HepG2 (cell line): ENCODE results near the gene GNG3. TPM values are rescaled to one million over a fixed set of nuclear protein-coding genes. Genes with fewer than 3 reads are reported as not detected.

Source experiments
- CSRNP1 ChIP-seq: sonication (generic); formaldehyde crosslinking; IDR thresholded peaks from 2 replicates; pipeline ENCODE4 v1.8.1; 2023; ENCODE audit warnings: mild to moderate bottlenecking, missing genetic modification reagents
- MED1 ChIP-seq: sonication (generic); formaldehyde crosslinking; IDR thresholded peaks from 2 replicates; pipeline ENCODE4 v1.4.0; 2020; ENCODE audit warnings: missing genetic modification reagents
- RFXAP ChIP-seq: sonication (generic); formaldehyde crosslinking; IDR thresholded peaks from 2 replicates; pipeline ENCODE4 v1.4.0; 2020; ENCODE audit warnings: missing genetic modification reagents, borderline replicate concordance
- TARDBP ChIP-seq: sonication (generic); formaldehyde crosslinking; IDR thresholded peaks from 2 replicates; pipeline ENCODE4 v1.8.0; 2022; ENCODE audit warnings: mild to moderate bottlenecking, missing genetic modification reagents
- TEF ChIP-seq: sonication (generic); formaldehyde crosslinking; IDR thresholded peaks from 2 replicates; pipeline ENCODE4 v1.5.0; 2020; ENCODE audit warnings: missing genetic modification reagents
- TSC22D2 ChIP-seq: sonication (generic); formaldehyde crosslinking; IDR thresholded peaks from 2 replicates; pipeline ENCODE4 v1.5.1; 2020; ENCODE audit warnings: missing genetic modification reagents, mild to moderate bottlenecking, borderline replicate concordance
- ZBTB14 ChIP-seq: sonication (generic); formaldehyde crosslinking; IDR thresholded peaks from 2 replicates; pipeline ENCODE4 v1.4.0; 2020; ENCODE audit warnings: missing genetic modification reagents
- ZNF264 ChIP-seq: sonication (generic); formaldehyde crosslinking; IDR thresholded peaks from 2 replicates; pipeline ENCODE4 v1.4.0; 2020; ENCODE audit warnings: missing genetic modification reagents
- ZNF577 ChIP-seq: sonication (generic); formaldehyde crosslinking; IDR thresholded peaks from 2 replicates; pipeline ENCODE4 v1.4.0; 2020; ENCODE audit warnings: mild to moderate bottlenecking, low read depth, missing genetic modification reagents, borderline replicate concordance
- ZNF609 ChIP-seq: sonication (generic); formaldehyde crosslinking; IDR thresholded peaks from 2 replicates; pipeline ENCODE4 v1.4.0; 2020; ENCODE audit warnings: mild to moderate bottlenecking, missing genetic modification reagents, borderline replicate concordance
- ZNF614 ChIP-seq: IDR thresholded peaks from 2 replicates; pipeline ENCODE4 v1.6.1; 2018; ENCODE audit warnings: missing biosample characterization, missing genetic modification reagents, inconsistent platforms, borderline replicate concordance
- ZNF703 ChIP-seq: sonication (generic); formaldehyde crosslinking; IDR thresholded peaks from 2 replicates; pipeline ENCODE4 v1.5.1; 2020; ENCODE audit warnings: missing genetic modification reagents, mild to moderate bottlenecking, moderate library complexity, borderline replicate concordance
- polyA plus RNA-seq, 8 experiments: library from polyadenylated mRNA; depleted of rRNA in 3 of 8; stranded (reverse) in 7 of 8; unstranded in 1 of 8; fragments of >200 nt; fragmentation: Illumina TruSeq in 4 of 8; extraction: Trizol in 4 of 8; gene quantifications; 2 replicates each; pipeline versions ENCODE4 v1.2.1 to v1.2.3, GENCODE V29; 2011 to 2016; ENCODE audit warnings: low read depth in 4 of 8, missing spikeins in 1 of 8, mixed read lengths in 1 of 8; ENCODE audit not compliant: insufficient read depth in 1 of 8
- total RNA-seq, 5 experiments: library from RNA; depleted of rRNA; stranded (reverse); fragments of >200 nt; fragmentation: Illumina TruSeq; extraction: Trizol; gene quantifications; 2 replicates each; pipeline ENCODE4 v1.2.3, GENCODE V29; 2016; ENCODE audit warnings: low read depth in 1 of 5
- TF ChIP-seq, protein P1 (sequence below), 2 experiments: sonication (generic) in 1 of 2; formaldehyde crosslinking in 1 of 2; IDR thresholded peaks; 2 replicates each; pipeline versions ENCODE4 v1.4.0 to v1.6.1; 2018 to 2020; ENCODE audit warnings: missing genetic modification reagents in 2 of 2, borderline replicate concordance in 1 of 2, low read depth in 1 of 2, mild to moderate bottlenecking in 1 of 2, missing biosample characterization in 1 of 2
- TF ChIP-seq, protein P2 (sequence below): sonication (generic); formaldehyde crosslinking; IDR thresholded peaks from 2 replicates; pipeline ENCODE4 v1.5.0; 2020; ENCODE audit warnings: missing genetic modification reagents

Gene GNG3
- total and polyA plus RNA-seq, 2 of the 13 experiments (the other 11 are each of a cell fraction or from before 2014, with no cell fraction given), result not detected

DNA sequence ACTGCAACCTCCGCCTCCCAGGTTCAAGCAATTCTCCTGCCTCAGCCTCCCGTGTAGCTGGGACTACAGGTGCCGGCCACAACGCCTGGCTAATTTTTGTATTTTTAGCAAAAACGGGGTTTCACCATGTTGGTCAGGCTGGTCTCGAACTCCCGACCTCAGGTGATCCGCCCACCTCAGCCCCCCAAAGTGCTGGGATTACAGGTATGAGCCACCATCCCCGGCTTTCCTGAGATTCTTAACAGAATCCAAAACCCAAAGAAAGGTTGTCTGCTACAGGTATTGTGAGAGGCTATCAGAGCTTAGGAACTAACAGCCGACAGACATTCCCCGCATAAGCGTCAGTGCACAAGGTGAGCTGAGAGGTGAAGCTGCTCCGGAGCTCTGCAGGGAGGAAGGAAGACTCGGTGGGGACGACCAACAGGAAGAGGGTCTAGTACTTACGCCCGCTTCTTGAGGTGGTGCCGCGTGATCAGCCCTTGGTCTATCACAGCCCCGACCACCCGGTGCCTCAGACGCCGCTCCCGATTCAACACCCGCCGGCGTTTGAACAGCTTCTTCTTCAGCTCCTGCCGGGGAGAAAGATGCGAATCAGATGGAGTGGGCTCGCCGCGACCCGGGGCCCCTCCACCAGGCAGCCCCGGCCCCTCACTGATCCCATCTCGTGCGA is 42.9 kb upstream of the GNG3 start (continued):
- TF ChIP-seq, protein P1, sequence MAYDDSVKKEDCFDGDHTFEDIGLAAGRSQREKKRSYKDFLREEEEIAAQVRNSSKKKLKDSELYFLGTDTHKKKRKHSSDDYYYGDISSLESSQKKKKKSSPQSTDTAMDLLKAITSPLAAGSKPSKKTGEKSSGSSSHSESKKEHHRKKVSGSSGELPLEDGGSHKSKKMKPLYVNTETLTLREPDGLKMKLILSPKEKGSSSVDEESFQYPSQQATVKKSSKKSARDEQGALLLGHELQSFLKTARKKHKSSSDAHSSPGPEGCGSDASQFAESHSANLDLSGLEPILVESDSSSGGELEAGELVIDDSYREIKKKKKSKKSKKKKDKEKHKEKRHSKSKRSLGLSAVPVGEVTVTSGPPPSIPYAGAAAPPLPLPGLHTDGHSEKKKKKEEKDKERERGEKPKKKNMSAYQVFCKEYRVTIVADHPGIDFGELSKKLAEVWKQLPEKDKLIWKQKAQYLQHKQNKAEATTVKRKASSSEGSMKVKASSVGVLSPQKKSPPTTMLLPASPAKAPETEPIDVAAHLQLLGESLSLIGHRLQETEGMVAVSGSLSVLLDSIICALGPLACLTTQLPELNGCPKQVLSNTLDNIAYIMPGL (CRISPR knock-in tag; IDR thresholded peaks at IDR 0.05; ENCODE audit: borderline replicate concordance in 1 of 2, low read depth in 1 of 2), result peak in 1 of 2 experiments; percentile 11; a peak in 1 of 4 replicates
- TF ChIP-seq ZNF614 (CRISPR knock-in tag) (no peak), RFXAP (CRISPR knock-in tag) (no peak), ZNF264 (CRISPR knock-in tag) (no peak), MED1 (CRISPR knock-in tag) (peak; percentile 29; the same call in 1 of the 2 replicates), ZBTB14 (CRISPR knock-in tag) (no peak), TARDBP (CRISPR knock-in tag) (no peak), ZNF577 (CRISPR knock-in tag) (no peak), CSRNP1 (no peak), ZNF609 (no peak), ZNF703 (CRISPR knock-in tag) (0 out of 2 replicates have a peak, but pooled peaks have one; percentile 27), TEF (CRISPR knock-in tag) (no peak), TSC22D2 (CRISPR knock-in tag) (0 out of 2 replicates have a peak, but pooled peaks have one; percentile 4)
- TF ChIP-seq, protein P2, sequence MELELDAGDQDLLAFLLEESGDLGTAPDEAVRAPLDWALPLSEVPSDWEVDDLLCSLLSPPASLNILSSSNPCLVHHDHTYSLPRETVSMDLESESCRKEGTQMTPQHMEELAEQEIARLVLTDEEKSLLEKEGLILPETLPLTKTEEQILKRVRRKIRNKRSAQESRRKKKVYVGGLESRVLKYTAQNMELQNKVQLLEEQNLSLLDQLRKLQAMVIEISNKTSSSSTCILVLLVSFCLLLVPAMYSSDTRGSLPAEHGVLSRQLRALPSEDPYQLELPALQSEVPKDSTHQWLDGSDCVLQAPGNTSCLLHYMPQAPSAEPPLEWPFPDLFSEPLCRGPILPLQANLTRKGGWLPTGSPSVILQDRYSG (CRISPR knock-in tag), result no peak
